Transverse colon (tissue), 4 donors: Measurements from ENCODE around the gene ELF2. TPM values are rescaled to one million over a fixed set of nuclear protein-coding genes. Genes with fewer than 3 reads are reported as not detected.

ENCODE experiments used
- DNase-seq: peaks from one replicate; pipeline ENCODE4 v3.0.0-alpha.2; 2019
- H3K27ac ChIP-seq, 4 donors: fragments of 200-600 bp; sonication (generic); 2 replicates each; pipeline ENCODE4 v1.5.1; 2016 to 2018; ENCODE audit warnings: inconsistent platforms in 4 of 4
- H3K27me3 ChIP-seq: fragments of 200-600 bp; sonication (generic); 2 replicates; pipeline ENCODE4 v1.5.1; 2017; ENCODE audit warnings: inconsistent platforms
- H3K36me3 ChIP-seq, 4 donors: fragments of 200-600 bp; sonication (generic); 2 replicates each; pipeline ENCODE4 v1.5.1; 2017 to 2019; ENCODE audit warnings: inconsistent platforms in 4 of 4
- H3K4me1 ChIP-seq, 4 donors: fragments of 200-600 bp; sonication (generic); 2 replicates each; pipeline ENCODE4 v1.5.1; 2017 to 2020; ENCODE audit warnings: inconsistent platforms in 4 of 4
- H3K4me3 ChIP-seq, 4 donors: fragments of 200-600 bp; sonication (generic); 1 replicate in 1 of 4; 2 replicates in 3 of 4; pipeline versions ENCODE4 v1.5.1 to v1.6.1; 2017 to 2019; ENCODE audit warnings: inconsistent platforms in 4 of 4
- H3K9me3 ChIP-seq, 2 donors: fragments of 200-600 bp; sonication (generic); 2 replicates each; pipeline ENCODE4 v1.5.1; 2017 to 2019; ENCODE audit warnings: inconsistent platforms in 2 of 2
- EP300 ChIP-seq: sonication (generic); formaldehyde crosslinking; IDR thresholded peaks from one replicate; pipeline ENCODE4 v1.6.1; 2017; ENCODE audit warnings: antibody characterized with exemption, low read depth
- POLR2A ChIP-seq: fragments of 450-650 bp; IDR thresholded peaks from one replicate; pipeline ENCODE4 v1.6.1; 2016; ENCODE audit warnings: antibody characterized with exemption, mild to moderate bottlenecking, moderate library complexity
- POLR2AphosphoS5 ChIP-seq, 3 donors: sonication (generic); formaldehyde crosslinking; IDR thresholded peaks; one replicate each; pipeline ENCODE4 v1.6.1; 2016; ENCODE audit warnings: antibody characterized with exemption in 3 of 3
- WGBS, 2 donors: methylation state at CpG; one replicate each; pipeline ENCODE4 v1.1.5; 2018; ENCODE audit warnings: low coverage in 1 of 2; 5-methylcytosine and 5-hydroxymethylcytosine counted together
- in situ Hi-C, 4 donors: fragments of 200-750 bp; cut with MboI; loops; one replicate each; pipeline versions ENCODE4 v1.15.0 to v1.15.1; 2017; ENCODE audit warnings: low sequenced_read_pairs in 3 of 4, low pct_ligation_motif_present in 1 of 4, low pct_unique_long_range_greater_than_20kb in 1 of 4
- intact Hi-C: fragments of 100-400 bp; cut with DNase I; formaldehyde crosslinking; loops from one replicate; pipeline ENCODE4 v1.15.1; 2023; ENCODE audit warnings: low total_unique reads
- total RNA-seq, 4 donors: library from RNA; depleted of rRNA; stranded (reverse); fragments of >200 nt; gene quantifications; one replicate each; pipeline ENCODE4 v1.1.0, GENCODE V29; 2016
- TF ChIP-seq, protein P1 (sequence below), 5 experiments: fragments of 200-600 bp in 3 of 5; fragments of 450-650 bp in 2 of 5; sonication (generic) in 3 of 5; IDR thresholded peaks; 1 replicate in 2 of 5; 2 replicates in 3 of 5; pipeline ENCODE4 v1.5.1; 2016 to 2017; ENCODE audit warnings: antibody characterized with exemption in 5 of 5, inconsistent platforms in 3 of 5, mild to moderate bottlenecking in 2 of 5, moderate library complexity in 1 of 5

The ELF2 gene
- total RNA-seq, 4 donors from 2014 or later: 21.7 to 65.6 (median 41.8) TPM

DNA sequence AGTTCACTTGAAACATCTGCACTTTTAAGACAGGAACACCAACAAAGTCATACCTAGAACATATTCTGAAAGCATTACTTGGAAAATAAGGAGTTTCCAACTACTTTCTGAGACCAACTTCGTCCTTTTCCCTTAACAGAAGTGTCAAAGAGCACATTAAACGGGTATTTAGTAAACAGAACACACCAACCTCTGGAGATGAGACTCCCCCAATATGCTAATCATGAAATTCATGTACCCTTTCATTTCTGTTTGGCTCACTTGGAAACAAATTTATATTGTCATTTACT, 92.3 kb downstream of the ELF2 start:
- 0% methylated on average over 2 of the region's 2 CpGs for WGBS, 2 donors
- Histone ChIP-seq H3K4me3 (peak overlapping the region; percentile 64 to 86 (median 76)), H3K27ac (peak overlapping the region; percentile 94 to 100 (median 98)), H3K4me1 (peaks cover 0 to 32% (median 19%) of the 10 kb centered on the region in 4 donors), H3K36me3 (no peaks in the 10 kb centered on the region), H3K9me3 (no peaks in the 10 kb centered on the region), H3K27me3 (no peaks in the 10 kb centered on the region)
- TF ChIP-seq POLR2A (no peak), EP300 (no peak), POLR2AphosphoS5 (IDR thresholded peaks at IDR 0.05) (no peak)
- in situ Hi-C loops: loop anchor here in 1 of 4 donors (25.0 kb wide), 1 partner anchor 203 kb away; the partner anchor contains the start of gene MGARP
- intact Hi-C loops: loop anchor here (5.0 to 10.0 kb wide), 2 partner anchors 50 to 93 kb away; partner anchors contain the start of gene ELF2
- DNase-seq: no peak

DNA sequence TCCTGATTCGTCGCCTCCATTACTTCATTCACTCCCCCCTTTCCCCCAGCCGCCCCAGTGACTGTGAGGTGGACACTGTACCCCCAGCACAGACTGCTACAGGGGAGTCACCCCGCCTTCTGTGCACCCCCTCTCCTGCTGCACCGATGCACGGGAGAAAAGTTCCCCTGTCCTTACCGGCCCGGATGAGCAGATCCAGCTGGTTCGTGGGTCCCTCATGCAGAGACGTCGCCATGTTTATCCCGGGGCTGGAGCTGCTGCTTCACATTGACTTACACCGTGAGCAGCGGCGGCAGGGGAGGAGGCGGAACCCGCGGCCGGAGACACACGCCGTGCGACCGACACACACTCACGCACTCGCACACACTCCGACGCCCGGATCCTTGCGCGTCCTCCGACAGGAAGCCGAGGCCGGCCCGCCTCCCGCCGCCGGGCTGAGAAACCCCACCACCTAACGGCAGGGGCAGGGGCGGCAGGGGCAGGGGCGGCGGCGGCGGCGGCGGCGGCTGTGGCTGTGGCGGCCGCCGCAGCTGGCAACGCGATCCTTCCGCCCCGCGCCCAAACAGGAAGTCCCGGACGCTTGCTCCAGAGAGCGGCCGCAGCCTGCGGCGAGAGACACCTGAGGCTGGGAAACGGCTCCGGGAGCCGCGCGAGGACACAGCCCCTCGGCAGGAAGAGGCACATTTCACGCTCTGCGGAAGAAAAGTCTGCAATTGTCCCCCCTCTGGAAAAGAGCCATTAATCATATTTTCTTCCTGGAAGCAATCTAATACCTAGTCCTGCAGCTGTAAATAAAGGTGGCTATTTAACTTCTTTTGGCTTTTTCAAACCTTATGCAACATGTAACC, 92.8 kb downstream of the ELF2 start:
- in situ Hi-C loops: loop anchor here in 1 of 4 donors (25.0 kb wide), 1 partner anchor 203 kb away; the partner anchor contains the start of gene MGARP
- TF ChIP-seq POLR2AphosphoS5 (IDR thresholded peaks at IDR 0.05) (peak; percentile 59 to 90 (median 88)), EP300 (no peak), POLR2A (peak; percentile 84)
- TF ChIP-seq, protein P1, sequence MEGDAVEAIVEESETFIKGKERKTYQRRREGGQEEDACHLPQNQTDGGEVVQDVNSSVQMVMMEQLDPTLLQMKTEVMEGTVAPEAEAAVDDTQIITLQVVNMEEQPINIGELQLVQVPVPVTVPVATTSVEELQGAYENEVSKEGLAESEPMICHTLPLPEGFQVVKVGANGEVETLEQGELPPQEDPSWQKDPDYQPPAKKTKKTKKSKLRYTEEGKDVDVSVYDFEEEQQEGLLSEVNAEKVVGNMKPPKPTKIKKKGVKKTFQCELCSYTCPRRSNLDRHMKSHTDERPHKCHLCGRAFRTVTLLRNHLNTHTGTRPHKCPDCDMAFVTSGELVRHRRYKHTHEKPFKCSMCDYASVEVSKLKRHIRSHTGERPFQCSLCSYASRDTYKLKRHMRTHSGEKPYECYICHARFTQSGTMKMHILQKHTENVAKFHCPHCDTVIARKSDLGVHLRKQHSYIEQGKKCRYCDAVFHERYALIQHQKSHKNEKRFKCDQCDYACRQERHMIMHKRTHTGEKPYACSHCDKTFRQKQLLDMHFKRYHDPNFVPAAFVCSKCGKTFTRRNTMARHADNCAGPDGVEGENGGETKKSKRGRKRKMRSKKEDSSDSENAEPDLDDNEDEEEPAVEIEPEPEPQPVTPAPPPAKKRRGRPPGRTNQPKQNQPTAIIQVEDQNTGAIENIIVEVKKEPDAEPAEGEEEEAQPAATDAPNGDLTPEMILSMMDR (IDR thresholded peaks at IDR 0.05): peak in 3 of 5 experiments; percentile 15 to 22 (median 20)
- intact Hi-C loops: loop anchor here (5.0 to 10.0 kb wide), 2 partner anchors 49 to 93 kb away; partner anchors contain the start of gene ELF2
- H3K27ac ChIP-seq: peak overlapping the region; percentile 94 to 100 (median 98)
- peaks cover 0 to 37% (median 19%) of the 10 kb centered on the region in 4 donors for H3K4me1 ChIP-seq
- no peaks in the 10 kb centered on the region for H3K9me3 ChIP-seq
- peak overlapping the region; percentile 64 to 86 (median 76) for H3K4me3 ChIP-seq
- DNase-seq: peak; percentile 90
- WGBS, 2 donors: 1% methylated on average over 31 of the region's 68 CpGs; no CpG with 5 or more reads in 1 of the 2 donors
- H3K27me3 ChIP-seq: no peaks in the 10 kb centered on the region
- no peaks in the 10 kb centered on the region for H3K36me3 ChIP-seq

GRCh38 chr4:139083607-139083955, 93.4 kb downstream of the ELF2 start:
- TF ChIP-seq POLR2A (no peak), POLR2AphosphoS5 (IDR thresholded peaks at IDR 0.05) (peak in 1 of 3 donors; percentile 11), EP300 (no peak)
- TF ChIP-seq, protein P1 (IDR thresholded peaks at IDR 0.05): peak in 2 of 5 experiments; percentile 9 to 23
- Histone ChIP-seq H3K9me3 (no peaks in the 10 kb centered on the region), H3K36me3 (no peaks in the 10 kb centered on the region), H3K27me3 (no peaks in the 10 kb centered on the region), H3K4me1 (peaks cover 0 to 40% (median 19%) of the 10 kb centered on the region in 4 donors), H3K27ac (peak overlapping the region; percentile 94 to 100 (median 98)), H3K4me3 (peak overlapping the region; percentile 64 to 86 (median 76))
- intact Hi-C loops (loop anchor here (5.0 to 10.0 kb wide), 2 partner anchors 49 to 94 kb away; partner anchors contain the start of gene ELF2), in situ Hi-C loops (loop anchor here in 1 of 4 donors (25.0 kb wide), 1 partner anchor 204 kb away; the partner anchor contains the start of gene MGARP)
- DNase-seq: peak; percentile 63
- 0% methylated on average over 34 of the region's 34 CpGs; no CpG with 5 or more reads in 1 of the 2 donors for WGBS, 2 donors

DNA sequence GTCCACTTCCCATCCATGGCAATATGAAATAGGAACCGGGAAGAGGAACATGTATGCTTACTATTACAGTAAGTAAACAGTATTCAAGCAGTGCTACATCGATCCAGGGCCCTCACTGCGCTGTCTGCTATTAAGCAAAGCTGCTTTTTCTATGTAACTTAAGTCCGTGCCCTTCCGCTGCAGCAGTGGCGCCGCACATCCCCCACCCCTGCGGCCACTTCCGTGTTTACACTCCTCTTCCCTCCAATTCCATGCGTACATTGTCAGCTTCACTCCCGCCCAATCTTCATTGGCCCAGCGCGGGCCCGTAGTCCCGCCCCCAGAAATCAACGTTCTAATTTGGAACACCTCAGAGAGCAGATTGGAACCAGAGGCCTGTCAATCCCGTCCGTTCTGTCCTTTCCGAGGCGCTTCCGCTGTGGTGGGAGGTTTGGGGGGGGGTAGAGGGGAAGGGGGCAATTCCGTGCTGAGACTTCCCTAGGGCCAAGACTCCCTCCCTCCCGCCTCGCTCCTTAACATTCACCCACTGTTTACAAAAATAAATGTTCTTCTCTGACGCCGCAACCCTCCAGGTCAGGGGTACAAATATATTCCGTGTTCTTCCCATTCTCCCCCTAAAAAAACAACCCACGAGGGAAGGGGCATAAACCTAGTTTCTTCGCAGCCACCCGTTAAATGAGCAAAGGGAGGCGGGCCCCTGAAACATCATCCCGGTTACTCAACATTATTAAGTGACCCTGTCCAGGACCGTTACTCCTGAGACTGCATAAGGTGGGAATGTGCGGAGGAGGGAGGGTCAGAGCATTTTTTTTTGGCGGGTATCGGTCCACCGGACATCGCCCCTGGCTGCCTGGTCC, 94.0 kb downstream of the ELF2 start:
- intact Hi-C loops (loop anchor here (5.0 to 10.0 kb wide), 2 partner anchors 48 to 94 kb away; partner anchors contain the start of gene ELF2), in situ Hi-C loops (loop anchor here in 1 of 4 donors (25.0 kb wide), 1 partner anchor 204 kb away; the partner anchor contains the start of gene MGARP)
- Histone ChIP-seq H3K27me3 (no peaks in the 10 kb centered on the region), H3K4me1 (peaks cover 0 to 46% (median 19%) of the 10 kb centered on the region in 4 donors), H3K4me3 (peak overlapping the region; percentile 64 to 86 (median 76)), H3K9me3 (no peaks in the 10 kb centered on the region), H3K27ac (peak overlapping the region; percentile 94 to 100 (median 98)), H3K36me3 (no peaks in the 10 kb centered on the region)
- WGBS, 2 donors: 0% methylated on average over 8 to 38 of the region's 38 CpGs
- peak; percentile 48 for TF ChIP-seq POLR2A
- no peak for TF ChIP-seq EP300
- peak; percentile 82 to 84 (median 83) for TF ChIP-seq POLR2AphosphoS5 (IDR thresholded peaks at IDR 0.05)
- TF ChIP-seq, protein P1 (IDR thresholded peaks at IDR 0.05): no peak
- DNase-seq: peak; percentile 97
